H9 (cell line): ENCODE results near the gene CACNA1G. TPM values are rescaled to one million over a fixed set of nuclear protein-coding genes. Genes with fewer than 3 reads are reported as not detected.

Experiments
- DNase-seq: peaks from one replicate; pipeline ENCODE4 v3.0.0-alpha.2; 2017
- H2AFZ ChIP-seq: one replicate; pipeline ENCODE4 v1.6.1; 2013; ENCODE audit warnings: mild to moderate bottlenecking, low read length, control low read depth, moderate library complexity
- H2AK5ac ChIP-seq: 2 replicates; pipeline ENCODE4 v1.6.1; 2013; ENCODE audit warnings: low read length, control low read depth, mixed read lengths; ENCODE audit not compliant: insufficient read length
- H2BK120ac ChIP-seq: one replicate; pipeline ENCODE4 v1.6.1; 2013; ENCODE audit warnings: low read depth, mild to moderate bottlenecking, low read length, control low read depth, inconsistent platforms; ENCODE audit not compliant: poor library complexity, severe bottlenecking
- H2BK12ac ChIP-seq: 2 replicates; pipeline ENCODE4 v1.6.1; 2013; ENCODE audit warnings: low read length, control low read depth, mixed read lengths, low read depth; ENCODE audit not compliant: insufficient read length
- H2BK15ac ChIP-seq: 2 replicates; pipeline ENCODE4 v1.6.1; 2013; ENCODE audit warnings: low read depth, low read length, control low read depth
- H2BK20ac ChIP-seq: one replicate; pipeline ENCODE4 v1.6.1; 2013; ENCODE audit warnings: low read depth, mild to moderate bottlenecking, low read length, control low read depth, inconsistent platforms; ENCODE audit not compliant: poor library complexity, severe bottlenecking
- H2BK5ac ChIP-seq: 2 replicates; pipeline ENCODE4 v1.6.1; 2013; ENCODE audit warnings: low read length, control low read depth, mixed read lengths; ENCODE audit not compliant: insufficient read length
- H3K14ac ChIP-seq: 2 replicates; pipeline ENCODE4 v1.6.1; 2013; ENCODE audit warnings: low read length, control low read depth; ENCODE audit not compliant: insufficient read depth
- H3K18ac ChIP-seq: 2 replicates; pipeline ENCODE4 v1.6.1; 2013; ENCODE audit warnings: low read depth, mild to moderate bottlenecking, mixed read lengths, low read length, control low read depth; ENCODE audit not compliant: insufficient read length
- H3K23ac ChIP-seq: 2 replicates; pipeline ENCODE4 v1.6.1; 2013; ENCODE audit warnings: low read length, control low read depth, mixed read lengths, low read depth; ENCODE audit not compliant: insufficient read length
- H3K23me2 ChIP-seq: 2 replicates; pipeline ENCODE4 v1.6.1; 2013; ENCODE audit warnings: low read depth, mild to moderate bottlenecking, mixed read lengths, low read length, control low read depth; ENCODE audit not compliant: insufficient read length, poor library complexity, severe bottlenecking
- H3K27ac ChIP-seq: 2 replicates; pipeline ENCODE4 v1.5.1; 2013; ENCODE audit warnings: low read length, control low read depth, mixed read lengths, low read depth; ENCODE audit not compliant: insufficient read length
- H3K27me3 ChIP-seq: 2 replicates; pipeline ENCODE4 v1.6.1; 2013; ENCODE audit warnings: low read length, control low read depth, inconsistent platforms; ENCODE audit not compliant: insufficient read depth
- H3K4ac ChIP-seq: 2 replicates; pipeline ENCODE4 v1.6.1; 2013; ENCODE audit warnings: low read depth, mild to moderate bottlenecking, control low read depth, inconsistent platforms, low read length, moderate library complexity
- H3K4me1 ChIP-seq: 2 replicates; pipeline ENCODE4 v1.6.1; 2013; ENCODE audit warnings: low read length, control low read depth, inconsistent platforms; ENCODE audit not compliant: insufficient read depth
- H3K4me2 ChIP-seq: 2 replicates; pipeline ENCODE4 v1.6.1; 2013; ENCODE audit warnings: low read length, control low read depth, mixed read lengths; ENCODE audit not compliant: insufficient read length, insufficient read depth
- H3K56ac ChIP-seq: 2 replicates; pipeline ENCODE4 v1.6.1; 2013; ENCODE audit warnings: low read depth, mild to moderate bottlenecking, mixed read lengths, low read length, control low read depth; ENCODE audit not compliant: insufficient read length
- H3K79me1 ChIP-seq: 2 replicates; pipeline ENCODE4 v1.6.1; 2013; ENCODE audit warnings: low read depth, mild to moderate bottlenecking, moderate library complexity, low read length, control low read depth, inconsistent platforms; ENCODE audit not compliant: insufficient read depth, poor library complexity, severe bottlenecking
- H3K79me2 ChIP-seq: 2 replicates; pipeline ENCODE4 v1.6.1; 2013; ENCODE audit warnings: low read length, control low read depth, inconsistent platforms; ENCODE audit not compliant: insufficient read depth
- H3K9ac ChIP-seq: 2 replicates; pipeline ENCODE4 v1.6.1; 2013; ENCODE audit warnings: low read length, control low read depth, mixed read lengths; ENCODE audit not compliant: insufficient read length; ENCODE audit errors: extremely low read depth
- H3K9me3 ChIP-seq: one replicate; pipeline ENCODE4 v1.6.1; 2013; ENCODE audit warnings: low read depth, low read length, inconsistent platforms; ENCODE audit not compliant: control insufficient read depth
- H3T11ph ChIP-seq: one replicate; pipeline ENCODE4 v1.6.1; 2013; ENCODE audit warnings: mild to moderate bottlenecking, low read length, control low read depth, inconsistent platforms
- H4K20me1 ChIP-seq: one replicate; pipeline ENCODE4 v1.6.1; 2013; ENCODE audit not compliant: control insufficient read depth, insufficient read length, insufficient read depth
- H4K5ac ChIP-seq: 2 replicates; pipeline ENCODE4 v1.6.1; 2013; ENCODE audit warnings: low read depth, mild to moderate bottlenecking, mixed read lengths, low read length, control low read depth; ENCODE audit not compliant: insufficient read length
- H4K8ac ChIP-seq: replicated peaks from 2 replicates; pipeline ENCODE4 v1.6.1; 2013; ENCODE audit warnings: low read length, control low read depth, mixed read lengths, low read depth; ENCODE audit not compliant: insufficient read length
- H4K91ac ChIP-seq: 2 replicates; pipeline ENCODE4 v1.6.1; 2013; ENCODE audit warnings: low read depth, mild to moderate bottlenecking, moderate library complexity, mixed read lengths, low read length, control low read depth; ENCODE audit not compliant: insufficient read length
- H3K27ac Mint-ChIP-seq, 3 experiments: 2 replicates in 2 of 3; 3 replicates in 1 of 3; pipeline ENCODE4 v1.8.0; 2020 to 2021; ENCODE audit warnings: mixed read lengths in 3 of 3, mild to moderate bottlenecking in 1 of 3, moderate library complexity in 1 of 3
- H3K27me3 Mint-ChIP-seq: 2 replicates; pipeline ENCODE4 v1.8.0; 2021; ENCODE audit warnings: low read depth, mild to moderate bottlenecking, moderate library complexity, mixed read lengths
- H3K36me3 Mint-ChIP-seq, 3 experiments: 2 replicates in 2 of 3; 3 replicates in 1 of 3; pipeline ENCODE4 v1.8.0; 2020 to 2021; ENCODE audit warnings: low read depth in 3 of 3, mixed read lengths in 3 of 3; ENCODE audit not compliant: insufficient read depth in 1 of 3
- H3K4me1 Mint-ChIP-seq, 2 experiments: 2 replicates each; pipeline ENCODE4 v1.8.0; 2020; ENCODE audit warnings: mixed read lengths in 2 of 2
- H3K4me3 Mint-ChIP-seq, 2 experiments: 2 replicates in 1 of 2; 3 replicates in 1 of 2; pipeline ENCODE4 v1.8.0; 2020 to 2021; ENCODE audit warnings: mild to moderate bottlenecking in 2 of 2, mixed read lengths in 2 of 2, moderate library complexity in 1 of 2
- H3K9me3 Mint-ChIP-seq, 2 experiments: 2 replicates in 1 of 2; 3 replicates in 1 of 2; pipeline ENCODE4 v1.8.0; 2020; ENCODE audit warnings: mild to moderate bottlenecking in 2 of 2, mixed read lengths in 2 of 2, moderate library complexity in 1 of 2
- WGBS: extraction: QIAGEN DNeasy Blood & Tissue Kit; methylation state at CpG from one replicate; pipeline ENCODE4 v1.1.7; 2013; ENCODE audit warnings: missing lambda C conversion rate, low lambda C conversion rate, mixed read lengths; ENCODE audit not compliant: insufficient read length; ENCODE audit errors: extremely low coverage; 5-methylcytosine and 5-hydroxymethylcytosine counted together
- total RNA-seq: library from RNA; stranded (reverse); gene quantifications from 2 replicates; pipeline ENCODE4 v1.2.1, GENCODE V29; 2021
- TF ChIP-seq, protein P1 (sequence below): fragments of 200-600 bp; sonication (generic); conservative IDR thresholded peaks from 3 replicates; pipeline ENCODE4 v1.8.0; 2021; ENCODE audit warnings: antibody characterized with exemption, mild to moderate bottlenecking

CACNA1G gene
- total RNA-seq, 1 experiment from 2014 or later, result 1.5 TPM

DNA sequence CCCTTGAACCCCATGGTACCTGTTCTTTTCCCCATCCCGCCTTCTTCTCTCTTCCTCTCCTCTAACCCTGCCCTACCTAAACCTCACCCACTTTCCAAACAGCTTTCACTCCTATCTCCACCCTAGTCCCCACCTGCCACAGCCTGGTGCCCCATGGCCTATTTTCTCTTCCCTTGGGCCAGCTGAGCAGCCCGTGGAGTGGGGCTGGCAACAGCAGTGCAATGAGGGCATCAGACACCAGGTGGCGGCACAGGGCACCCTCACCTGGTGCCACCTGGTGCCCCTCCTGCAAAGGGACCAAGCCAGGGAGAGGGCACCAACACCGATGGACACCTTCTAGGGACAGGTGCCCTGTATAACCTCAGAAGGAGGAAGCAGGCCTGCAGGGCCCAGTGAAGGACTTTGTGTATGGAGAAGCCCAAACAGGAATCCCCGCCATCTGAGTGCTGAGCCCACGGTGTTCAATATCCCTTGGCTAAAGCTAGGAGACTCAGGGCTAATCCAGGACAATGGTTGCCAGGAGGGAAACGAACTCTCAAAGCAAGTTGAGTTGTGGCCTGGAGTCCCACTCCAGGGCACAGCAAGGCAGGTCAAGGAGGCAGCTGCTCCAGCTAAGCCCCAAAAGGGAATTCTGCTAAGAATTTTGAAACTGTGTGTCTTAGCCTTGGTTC is 70.1 kb downstream of the CACNA1G start:
- Histone ChIP-seq H3K14ac (no peak overlapping the region), H3K23me2 (peaks cover 9% of the 10 kb centered on the region), H2BK5ac (no peak overlapping the region), H2AK5ac (no peak overlapping the region), H4K8ac (no peak overlapping the region), H2BK120ac (no peak overlapping the region), H3T11ph (no peak overlapping the region), H3K23ac (no peak overlapping the region), H4K91ac (no peak overlapping the region), H4K20me1 (no peaks in the 10 kb centered on the region), H3K18ac (no peak overlapping the region), H2BK15ac (no peak overlapping the region), H4K5ac (no peak overlapping the region), H3K27ac (no peak overlapping the region), H3K27me3 (peaks cover 22% of the 10 kb centered on the region; the same call in 1 of the 2 replicates), H3K9me3 (no peaks in the 10 kb centered on the region), H2BK12ac (no peak overlapping the region), H2BK20ac (no peak overlapping the region), H3K9ac (no peak overlapping the region), H3K4me1 (no peaks in the 10 kb centered on the region), H3K56ac (no peak overlapping the region), H3K4ac (no peak overlapping the region), H2AFZ (no peak overlapping the region), H3K79me2 (no peaks in the 10 kb centered on the region), H3K4me2 (no peak overlapping the region), H3K79me1 (no peaks in the 10 kb centered on the region)
- DNase-seq, result peak; percentile 79
- Mint-ChIP-seq H3K36me3 (no peaks in the 10 kb centered on the region), H3K27me3 (peaks cover 55% of the 10 kb centered on the region), H3K4me3 (peak overlapping the region in 1 of 2 experiments; percentile 1; a peak in 1 of 5 replicates), H3K4me1 (peaks cover 24 to 33% of the 10 kb centered on the region in 2 experiments), H3K27ac (no peak overlapping the region), H3K9me3 (no peaks in the 10 kb centered on the region)
- TF ChIP-seq, protein P1, sequence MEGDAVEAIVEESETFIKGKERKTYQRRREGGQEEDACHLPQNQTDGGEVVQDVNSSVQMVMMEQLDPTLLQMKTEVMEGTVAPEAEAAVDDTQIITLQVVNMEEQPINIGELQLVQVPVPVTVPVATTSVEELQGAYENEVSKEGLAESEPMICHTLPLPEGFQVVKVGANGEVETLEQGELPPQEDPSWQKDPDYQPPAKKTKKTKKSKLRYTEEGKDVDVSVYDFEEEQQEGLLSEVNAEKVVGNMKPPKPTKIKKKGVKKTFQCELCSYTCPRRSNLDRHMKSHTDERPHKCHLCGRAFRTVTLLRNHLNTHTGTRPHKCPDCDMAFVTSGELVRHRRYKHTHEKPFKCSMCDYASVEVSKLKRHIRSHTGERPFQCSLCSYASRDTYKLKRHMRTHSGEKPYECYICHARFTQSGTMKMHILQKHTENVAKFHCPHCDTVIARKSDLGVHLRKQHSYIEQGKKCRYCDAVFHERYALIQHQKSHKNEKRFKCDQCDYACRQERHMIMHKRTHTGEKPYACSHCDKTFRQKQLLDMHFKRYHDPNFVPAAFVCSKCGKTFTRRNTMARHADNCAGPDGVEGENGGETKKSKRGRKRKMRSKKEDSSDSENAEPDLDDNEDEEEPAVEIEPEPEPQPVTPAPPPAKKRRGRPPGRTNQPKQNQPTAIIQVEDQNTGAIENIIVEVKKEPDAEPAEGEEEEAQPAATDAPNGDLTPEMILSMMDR, result peak; percentile 90
- no CpG with 5 or more reads among the region's 7 CpGs for WGBS
